T-helper 2 cell treated with Interferon-gamma antibody and Interleukin-4, amounts not matched to agents 5 μg/mL and 100 μg/mL, for 36 hours (primary cell): Measurements from ENCODE around the gene CES5A.
"Not testable (repeated sequence)": the region's sequence is repeated elsewhere in the genome, so short reads cannot be mapped to it uniquely, and the experiment has no call there.

Experiments used
- DNase-seq: peaks from one replicate; pipeline ENCODE4 v3.0.0; 2021; ENCODE audit warnings: low spot score
- H3K27ac Mint-ChIP-seq: one replicate; pipeline ENCODE4 v1.8.0; 2021; ENCODE audit warnings: mild to moderate bottlenecking, mixed read lengths
- H3K27me3 Mint-ChIP-seq: one replicate; pipeline ENCODE4 v1.8.0; 2021; ENCODE audit warnings: low read depth, mixed read lengths
- H3K36me3 Mint-ChIP-seq: one replicate; pipeline ENCODE4 v1.8.0; 2021; ENCODE audit warnings: low read depth, mixed read lengths
- H3K4me1 Mint-ChIP-seq: one replicate; pipeline ENCODE4 v1.8.0; 2021; ENCODE audit warnings: low read depth, mixed read lengths
- H3K4me3 Mint-ChIP-seq: one replicate; pipeline ENCODE4 v1.8.0; 2022; ENCODE audit warnings: mild to moderate bottlenecking, moderate library complexity, mixed read lengths
- H3K9me3 Mint-ChIP-seq: one replicate; pipeline ENCODE4 v1.8.0; 2021; ENCODE audit warnings: mixed read lengths

Gene CES5A

GRCh38 chr16:55811811-55812210 lies 63.4 kb downstream of the CES5A start:
- Mint-ChIP-seq H3K4me1 (no peaks in the 10 kb centered on the region), H3K27ac (no peak overlapping the region), H3K27me3 (peaks cover 8% of the 10 kb centered on the region), H3K4me3 (no peak overlapping the region), H3K9me3 (no peaks in the 10 kb centered on the region), H3K36me3 (no peaks in the 10 kb centered on the region)
- DNase-seq: no peak

- Mint-ChIP-seq H3K4me1 (no peaks in the 10 kb centered on the region), H3K27me3 (peaks cover 6% of the 10 kb centered on the region), H3K36me3 (no peaks in the 10 kb centered on the region), H3K4me3 (no peak overlapping the region), H3K27ac (no peak overlapping the region), H3K9me3 (no peaks in the 10 kb centered on the region)
- DNase-seq: no peak
These were observed 64.7 kb downstream of the CES5A start for GRCh38 chr16:55810451-55810961.

- no peak for DNase-seq
- Mint-ChIP-seq H3K36me3 (no peaks in the 10 kb centered on the region), H3K9me3 (no peaks in the 10 kb centered on the region), H3K4me3 (no peak overlapping the region), H3K27me3 (peaks cover 6% of the 10 kb centered on the region), H3K27ac (no peak overlapping the region), H3K4me1 (no peaks in the 10 kb centered on the region)
These were observed 65.3 kb downstream of the CES5A start for GRCh38 chr16:55809851-55810250.

- peaks cover 6% of the 10 kb centered on the region for H3K27me3 Mint-ChIP-seq
- DNase-seq: no peak
These were observed 65.8 kb downstream of the CES5A start for GRCh38 chr16:55809386-55809785.

GRCh38 chr16:55808286-55808685 lies 66.9 kb downstream of the CES5A start:
- not testable (repeated sequence) for H3K36me3 Mint-ChIP-seq, DNase-seq, H3K4me1 Mint-ChIP-seq, H3K27me3 Mint-ChIP-seq, H3K9me3 Mint-ChIP-seq, H3K27ac Mint-ChIP-seq, H3K4me3 Mint-ChIP-seq

More at GRCh38 chr16:55809386-55809785, 65.8 kb downstream of the CES5A start:
- Mint-ChIP-seq H3K27ac (no peak overlapping the region), H3K9me3 (no peaks in the 10 kb centered on the region), H3K4me1 (no peaks in the 10 kb centered on the region), H3K36me3 (no peaks in the 10 kb centered on the region), H3K4me3 (no peak overlapping the region)

GRCh38 chr16:55805104-55805503 lies 70.1 kb downstream of the CES5A start:
- not testable (repeated sequence) for H3K4me1 Mint-ChIP-seq, H3K27me3 Mint-ChIP-seq, H3K27ac Mint-ChIP-seq, H3K4me3 Mint-ChIP-seq, H3K36me3 Mint-ChIP-seq, DNase-seq, H3K9me3 Mint-ChIP-seq

- not testable (repeated sequence) for DNase-seq, H3K4me1 Mint-ChIP-seq, H3K27me3 Mint-ChIP-seq, H3K9me3 Mint-ChIP-seq, H3K4me3 Mint-ChIP-seq, H3K27ac Mint-ChIP-seq, H3K36me3 Mint-ChIP-seq
These were observed 71.5 kb downstream of the CES5A start for GRCh38 chr16:55803681-55804080.
